ENCODE measurements around the gene HLA-B. TPM values are rescaled to one million over a fixed set of nuclear protein-coding genes. Genes with fewer than 3 reads are reported as not detected.
"Not testable (repeated sequence)": the region's sequence is repeated elsewhere in the genome, so short reads cannot be mapped to it uniquely, and the experiment has no call there.

HLA-B gene
- total RNA-seq, 1 experiment from 2014 or later = 124 TPM

DNA sequence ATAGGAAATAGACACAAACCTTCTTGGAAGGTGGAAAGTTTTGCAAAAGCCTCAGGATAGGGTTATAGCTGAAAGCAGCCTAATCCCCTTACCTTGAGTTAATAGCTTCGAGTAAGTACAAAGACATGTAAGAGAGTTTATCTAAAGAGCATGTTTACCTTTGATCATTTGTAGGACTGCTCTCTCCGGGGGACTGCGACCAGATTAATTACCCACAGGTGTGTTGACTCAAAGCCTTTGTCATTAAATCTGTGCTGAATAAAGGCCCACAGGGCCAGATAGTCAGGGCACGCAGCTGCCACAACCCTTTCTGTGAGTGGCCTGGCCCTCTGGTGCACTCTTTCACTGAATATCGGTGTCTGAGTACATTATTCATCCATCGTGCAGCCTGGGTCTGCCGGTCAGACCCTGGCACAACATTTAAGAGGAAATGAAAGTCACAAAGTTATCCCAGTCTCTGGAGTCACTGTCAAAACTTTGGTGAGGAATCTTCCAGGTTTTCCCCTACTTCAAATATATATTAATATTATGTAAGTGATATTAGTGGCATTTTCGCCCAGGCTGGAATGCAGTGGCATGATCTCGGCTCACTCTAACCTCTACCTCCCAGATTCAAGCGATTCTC, 41.0 kb upstream of the HLA-B start (continued):
- no peak for TF ChIP-seq ETV6 (CRISPR knock-in tag; IDR thresholded peaks at IDR 0.05)
- TF ChIP-seq MAX (CRISPR knock-in tag; IDR thresholded peaks at IDR 0.05) = no peak
- TF ChIP-seq, protein P1, sequence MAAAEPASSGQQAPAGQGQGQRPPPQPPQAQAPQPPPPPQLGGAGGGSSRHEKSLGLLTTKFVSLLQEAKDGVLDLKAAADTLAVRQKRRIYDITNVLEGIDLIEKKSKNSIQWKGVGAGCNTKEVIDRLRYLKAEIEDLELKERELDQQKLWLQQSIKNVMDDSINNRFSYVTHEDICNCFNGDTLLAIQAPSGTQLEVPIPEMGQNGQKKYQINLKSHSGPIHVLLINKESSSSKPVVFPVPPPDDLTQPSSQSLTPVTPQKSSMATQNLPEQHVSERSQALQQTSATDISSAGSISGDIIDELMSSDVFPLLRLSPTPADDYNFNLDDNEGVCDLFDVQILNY (CRISPR knock-in tag; IDR thresholded peaks at IDR 0.05) = no peak
- TF ChIP-seq ATF1 (CRISPR knock-in tag; IDR thresholded peaks at IDR 0.05) = no peak

- DNase-seq (ENCODE audit: low spot score); POLR2A ChIA-PET; H3K9me3 Mint-ChIP-seq; ATAC-seq: not testable (repeated sequence)
- Mint-ChIP-seq H3K27ac (0 out of 2 replicates have a peak overlapping the region, but pooled peaks have one; percentile 24), H3K4me3 (peak overlapping the region; percentile 24), H3K36me3 (peaks cover 14% of the 10 kb centered on the region), H3K4me1 (peaks cover 50% of the 10 kb centered on the region), H3K27me3 (ENCODE audit: low read depth) (peaks cover 22% of the 10 kb centered on the region)
- CTCF ChIA-PET = interaction anchor here (1.2 to 7.6 kb wide), 5 partner anchors 16 to 101 kb away, joined by 3 to 181 read pairs (median 4); partner anchors contain the start of gene MICB
These were observed 40.1 kb upstream of the HLA-B start for GRCh38 chr6:31397153-31397499.

DNA sequence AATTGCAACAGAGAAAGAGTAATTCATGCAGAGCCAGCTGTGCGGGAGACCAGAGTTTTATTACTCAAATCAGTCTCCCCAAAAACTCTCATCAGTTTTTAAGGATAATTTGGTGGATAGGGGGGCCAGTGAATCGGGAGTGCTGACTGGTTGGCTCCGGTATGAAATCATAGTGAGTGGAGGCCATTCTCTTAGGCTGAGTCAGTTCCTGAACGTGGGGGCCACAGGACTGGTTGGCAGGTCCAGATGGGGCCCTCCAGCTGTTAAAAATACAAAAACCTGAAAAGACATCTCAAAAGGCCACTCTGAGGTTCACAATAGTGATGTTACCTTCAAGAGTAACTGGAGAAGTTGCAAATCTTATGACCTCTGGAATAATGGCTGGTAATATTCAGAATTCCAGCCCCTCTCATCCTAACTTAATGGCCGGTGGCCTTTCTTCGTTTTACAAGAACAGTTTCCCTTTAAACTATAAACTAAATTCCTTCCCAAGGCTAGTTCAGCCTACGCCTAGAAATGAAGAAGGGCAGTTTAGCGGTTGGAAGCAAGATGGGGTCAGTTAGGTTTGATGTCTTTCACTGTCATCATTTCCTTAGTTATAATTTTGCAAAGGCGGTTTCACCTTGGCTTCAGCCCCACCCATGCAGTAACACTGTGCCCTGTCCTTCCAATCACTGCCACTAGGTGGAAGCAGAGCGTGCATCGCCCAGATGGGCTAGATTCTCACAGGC, 39.6 kb upstream of the HLA-B start:
- peaks cover 14% of the 10 kb centered on the region for H3K36me3 Mint-ChIP-seq
- peaks cover 17% of the 10 kb centered on the region for H3K27me3 Mint-ChIP-seq (ENCODE audit: low read depth)
- DNase-seq (ENCODE audit: low spot score) = peak; percentile 89
- peak; percentile 40 for ATAC-seq
- CTCF ChIA-PET = interaction anchor here (1.1 to 7.6 kb wide), 4 partner anchors 15 to 47 kb away, joined by 3 to 181 read pairs (median 6); no protein-coding TSS in a partner anchor
- H3K9me3 Mint-ChIP-seq = peaks cover 8% of the 10 kb centered on the region
- H3K4me1 Mint-ChIP-seq = peaks cover 45% of the 10 kb centered on the region
- H3K4me3 Mint-ChIP-seq = peak overlapping the region; percentile 24
- TF ChIP-seq ZNF532 (CRISPR knock-in tag; IDR thresholded peaks at IDR 0.05; ENCODE audit: borderline replicate concordance) (no peak), CTCF (IDR thresholded peaks at IDR 0.05) (peak; percentile 81), ATF3 (CRISPR knock-in tag; conservative IDR thresholded peaks at IDR 0.05) (no peak)
- 0 out of 2 replicates have a peak overlapping the region, but pooled peaks have one; percentile 24 for H3K27ac Mint-ChIP-seq
- POLR2A ChIA-PET = no interaction called here

DNA sequence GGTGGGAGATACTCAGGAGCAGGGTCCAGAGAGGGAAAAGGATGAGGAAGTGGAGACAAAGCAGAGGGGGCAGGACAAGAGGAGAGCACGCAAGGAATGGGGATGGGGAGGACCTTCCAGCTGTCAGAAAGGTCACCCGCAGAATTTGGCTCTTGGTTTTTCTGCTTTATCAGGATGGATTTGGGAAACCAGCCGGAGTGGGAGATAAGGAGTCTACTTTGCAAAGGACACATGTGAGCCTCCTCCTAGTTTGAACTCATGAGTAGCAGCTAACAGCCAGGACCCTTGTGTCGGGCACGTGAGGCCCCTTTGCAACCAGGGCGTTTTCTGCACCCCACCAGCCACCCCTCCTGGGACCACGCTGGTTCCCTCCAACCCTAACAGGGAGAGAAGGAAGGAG, 38.9 kb upstream of the HLA-B start:
- CTCF ChIA-PET = interaction anchor here (1.1 kb wide), 1 partner anchor 47 kb away, joined by 3 read pairs; no protein-coding TSS in a partner anchor
- TF ChIP-seq NR3C1 (CRISPR knock-in tag; conservative IDR thresholded peaks at IDR 0.05; ENCODE audit: low read depth) = no peak
- no peak for TF ChIP-seq ZNF423 (CRISPR knock-in tag; IDR thresholded peaks at IDR 0.05)
- no peak for TF ChIP-seq ZNF281 (CRISPR knock-in tag; IDR thresholded peaks at IDR 0.05)
- no peak for TF ChIP-seq RORB (CRISPR knock-in tag; IDR thresholded peaks at IDR 0.05)
- no peak for TF ChIP-seq ZNF671 (CRISPR knock-in tag; IDR thresholded peaks at IDR 0.05)
- TF ChIP-seq MXD4 (CRISPR knock-in tag; IDR thresholded peaks at IDR 0.05; ENCODE audit: borderline replicate concordance) = no peak
- TF ChIP-seq, protein P1 (CRISPR knock-in tag; IDR thresholded peaks at IDR 0.05) = no peak
- no peak for TF ChIP-seq SMAD3 (CRISPR knock-in tag; IDR thresholded peaks at IDR 0.05; ENCODE audit: borderline replicate concordance)
- TF ChIP-seq ZNF138 (CRISPR knock-in tag; conservative IDR thresholded peaks at IDR 0.05) = no peak
- TF ChIP-seq TCF7 (CRISPR knock-in tag; IDR thresholded peaks at IDR 0.05; ENCODE audit: low read depth) = no peak

More for the DNA sequence above, 38.9 kb upstream of the HLA-B start:
- no peak for DNase-seq (ENCODE audit: low spot score)
- Mint-ChIP-seq H3K36me3 (peaks cover 14% of the 10 kb centered on the region), H3K9me3 (peaks cover 11% of the 10 kb centered on the region), H3K4me1 (peaks cover 43% of the 10 kb centered on the region), H3K27ac (no peak overlapping the region), H3K27me3 (ENCODE audit: low read depth) (peaks cover 9% of the 10 kb centered on the region), H3K4me3 (no peak overlapping the region)
- ATAC-seq = no peak
- POLR2A ChIA-PET = no interaction called here
